SK-N-SH (cell line): Measurements from ENCODE around the gene MXI1. TPM values are rescaled to one million over a fixed set of nuclear protein-coding genes. Genes with fewer than 3 reads are reported as not detected.

Experiments used
- CTCF ChIA-PET: fragments of 300-600, 350-600 bp; formaldehyde crosslinking; extraction: SDS; loops from one replicate; lab custom pipeline; 2021; lab: Yijun Ruan, JAX
- POLR2A ChIA-PET: fragments of 350-600 bp; sonication (Branson Sonifier 250); formaldehyde crosslinking; extraction: SDS; loops from one replicate; lab custom pipeline; 2020; ENCODE audit warnings: antibody characterized with exemption, inconsistent platforms; lab: Yijun Ruan, JAX
- DNase-seq: peaks from one replicate; pipeline ENCODE4 v3.0.0; 2012
- H2AFZ ChIP-seq: fragments of 200-600 bp; sonication (generic); 2 replicates; pipeline ENCODE4 v1.8.1; 2016; ENCODE audit warnings: antibody characterized with exemption, mild to moderate bottlenecking, low read depth
- H3F3A ChIP-seq: fragments of 200-600 bp; sonication (generic); replicated peaks from 2 replicates; pipeline ENCODE3; 2016; ENCODE audit warnings: antibody characterized with exemption, mild to moderate bottlenecking; ENCODE audit not compliant: insufficient read depth
- H3K27ac ChIP-seq, 2 experiments: fragments of 200-500 bp in 1 of 2; fragments of 200-600 bp in 1 of 2; sonication (Bioruptor generic) in 1 of 2; sonication (generic), shearing (Covaris generic) in 1 of 2; 2 replicates each; pipeline versions ENCODE4 v1.5.1 to v1.6.1; 2014 to 2016; ENCODE audit warnings: low read depth in 2 of 2, inconsistent platforms in 1 of 2, low read length in 1 of 2, mild to moderate bottlenecking in 1 of 2, mixed read lengths in 1 of 2
- H3K27me3 ChIP-seq: fragments of 200-600 bp; sonication (generic), shearing (Covaris generic); 2 replicates; pipeline ENCODE4 v1.6.1; 2016; ENCODE audit warnings: mixed run types; ENCODE audit not compliant: insufficient read depth
- H3K36me3 ChIP-seq, 2 experiments: fragments of 200-500 bp in 1 of 2; fragments of 200-600 bp in 1 of 2; sonication (Bioruptor generic) in 1 of 2; sonication (generic) in 1 of 2; replicated peaks in 1 of 2; 2 replicates each; pipeline versions ENCODE3 to v1.5.1; 2014 to 2016; ENCODE audit warnings: low read length in 1 of 2, mild to moderate bottlenecking in 1 of 2; ENCODE audit not compliant: insufficient read depth in 2 of 2, control insufficient read depth in 1 of 2
- H3K4me1 ChIP-seq, 2 experiments: fragments of 200-500 bp in 1 of 2; fragments of 200-600 bp in 1 of 2; sonication (Bioruptor generic) in 1 of 2; sonication (generic), shearing (Covaris generic) in 1 of 2; 2 replicates each; pipeline versions ENCODE4 v1.5.1 to v1.6.1; 2014 to 2016; ENCODE audit warnings: low read depth in 1 of 2, low read length in 1 of 2, mixed run types in 1 of 2; ENCODE audit not compliant: insufficient read depth in 2 of 2, control insufficient read depth in 1 of 2
- H3K4me2 ChIP-seq: fragments of 200-600 bp; sonication (generic), shearing (Covaris generic); 2 replicates; pipeline ENCODE4 v1.6.1; 2017; ENCODE audit warnings: mixed run types
- H3K4me3 ChIP-seq, 2 experiments: fragments of 200-500 bp in 1 of 2; fragments of 200-600 bp in 1 of 2; sonication (Bioruptor generic) in 1 of 2; sonication (generic), shearing (Covaris generic) in 1 of 2; 2 replicates each; pipeline versions ENCODE4 v1.5.1 to v1.8.1; 2014 to 2016; ENCODE audit warnings: low read depth in 2 of 2, inconsistent platforms in 1 of 2, low read length in 1 of 2, mild to moderate bottlenecking in 1 of 2, mixed read lengths in 1 of 2, moderate library complexity in 1 of 2
- H3K79me2 ChIP-seq: fragments of 200-600 bp; sonication (generic); 2 replicates; pipeline ENCODE4 v1.8.1; 2017; ENCODE audit warnings: mild to moderate bottlenecking; ENCODE audit not compliant: insufficient read depth
- H3K9ac ChIP-seq: fragments of 200-600 bp; sonication (generic); 2 replicates; pipeline ENCODE4 v1.6.1; 2017; ENCODE audit warnings: mixed run types
- H3K9me2 ChIP-seq: fragments of 200-600 bp; sonication (generic); 2 replicates; pipeline ENCODE4 v1.6.1; 2017; ENCODE audit warnings: mixed run types
- H3K9me3 ChIP-seq: fragments of 200-600 bp; sonication (generic); 2 replicates; pipeline ENCODE4 v1.6.1; 2017; ENCODE audit warnings: mixed run types, mild to moderate bottlenecking, moderate library complexity
- H4K20me1 ChIP-seq: fragments of 200-600 bp; sonication (generic); 2 replicates; pipeline ENCODE4 v1.6.1; 2017; ENCODE audit warnings: mild to moderate bottlenecking, mixed run types; ENCODE audit not compliant: insufficient read depth
- ELF1 ChIP-seq: IDR thresholded peaks from 2 replicates; pipeline ENCODE4 v1.4.0; 2012
- EP300 ChIP-seq, 2 experiments: IDR thresholded peaks; 2 replicates each; pipeline versions ENCODE4 v1.4.0 to v1.6.1; 2012; ENCODE audit warnings: borderline replicate concordance in 1 of 2, low read depth in 1 of 2, low read length in 1 of 2
- EZH2phosphoT487 ChIP-seq: fragments of 200-600 bp; sonication (generic); IDR thresholded peaks from 2 replicates; pipeline ENCODE4 v1.6.1; 2017; ENCODE audit warnings: low read depth, mixed run types, mild to moderate bottlenecking, antibody characterized with exemption, moderate library complexity, borderline replicate concordance
- JUND ChIP-seq: IDR thresholded peaks from 2 replicates; pipeline ENCODE4 v1.4.0; 2012
- MAX ChIP-seq: IDR thresholded peaks from 2 replicates; pipeline ENCODE4 v1.4.0; 2012; ENCODE audit warnings: low read depth
- NFIC ChIP-seq: IDR thresholded peaks from 2 replicates; pipeline ENCODE4 v1.4.0; 2012; ENCODE audit warnings: borderline replicate concordance
- POLR2AphosphoS5 ChIP-seq: IDR thresholded peaks from 2 replicates; pipeline ENCODE4 v1.6.1; 2012; ENCODE audit warnings: low read depth, low read length
- RAD21 ChIP-seq: IDR thresholded peaks from 2 replicates; pipeline ENCODE4 v1.6.1; 2012; ENCODE audit warnings: mild to moderate bottlenecking, low read length
- SIN3A ChIP-seq: IDR thresholded peaks from 2 replicates; pipeline ENCODE4 v1.6.1; 2012; ENCODE audit warnings: low read depth, mild to moderate bottlenecking, low read length, moderate library complexity, borderline replicate concordance
- TAF1 ChIP-seq: IDR thresholded peaks from 2 replicates; pipeline ENCODE4 v1.6.1; 2012; ENCODE audit warnings: low read depth, mild to moderate bottlenecking, low read length, moderate library complexity, borderline replicate concordance
- TCF12 ChIP-seq: IDR thresholded peaks from 2 replicates; pipeline ENCODE4 v1.4.0; 2012
- TEAD4 ChIP-seq: IDR thresholded peaks from 2 replicates; pipeline ENCODE4 v1.4.0; 2012; ENCODE audit warnings: mild to moderate bottlenecking, borderline replicate concordance; ENCODE audit not compliant: insufficient read depth
- USF1 ChIP-seq: IDR thresholded peaks from 2 replicates; pipeline ENCODE4 v1.4.0; 2012; ENCODE audit warnings: low read depth, borderline replicate concordance
- YY1 ChIP-seq: IDR thresholded peaks from 2 replicates; pipeline ENCODE4 v1.4.0; 2012; ENCODE audit warnings: low read depth, mild to moderate bottlenecking
- WGBS: methylation state at CpG from one replicate; pipeline ENCODE4 v1.1.6; 2017; ENCODE audit warnings: low lambda C conversion rate; 5-methylcytosine and 5-hydroxymethylcytosine counted together
- polyA plus RNA-seq, 3 experiments: library from polyadenylated mRNA; depleted of rRNA; stranded (reverse); fragments of >200 nt; gene quantifications; 2 replicates each; pipeline ENCODE4 v1.2.3, GENCODE V29; 2012
- TF ChIP-seq, protein P1 (sequence below): fragments of 150-350 bp; IDR thresholded peaks from 2 replicates; pipeline ENCODE4 v1.6.1; 2016; ENCODE audit warnings: mild to moderate bottlenecking, low read depth, low read length

MXI1 gene
- polyA plus RNA-seq, 1 of the 3 experiments (the other 2 are of a cell fraction) = 13.8 TPM

GRCh38 chr10:110258542-110258941, 51.1 kb downstream of the MXI1 start:
- ChIA-PET CTCF (interaction anchor here (1.2 to 3.1 kb wide), 2 partner anchors 21 to 22 kb away, joined by 3 to 13 read pairs; no protein-coding TSS in a partner anchor), POLR2A (no interaction called here)
- no peak overlapping the region for H3K27ac ChIP-seq
- H3K4me2 ChIP-seq = no peak overlapping the region
- no peaks in the 10 kb centered on the region for H3K27me3 ChIP-seq
- no peaks in the 10 kb centered on the region for H3F3A ChIP-seq
- H3K9me3 ChIP-seq = no peaks in the 10 kb centered on the region
- H2AFZ ChIP-seq = no peak overlapping the region
- no peak overlapping the region for H3K4me3 ChIP-seq
- no peaks in the 10 kb centered on the region for H3K79me2 ChIP-seq
- TF ChIP-seq, protein P1, sequence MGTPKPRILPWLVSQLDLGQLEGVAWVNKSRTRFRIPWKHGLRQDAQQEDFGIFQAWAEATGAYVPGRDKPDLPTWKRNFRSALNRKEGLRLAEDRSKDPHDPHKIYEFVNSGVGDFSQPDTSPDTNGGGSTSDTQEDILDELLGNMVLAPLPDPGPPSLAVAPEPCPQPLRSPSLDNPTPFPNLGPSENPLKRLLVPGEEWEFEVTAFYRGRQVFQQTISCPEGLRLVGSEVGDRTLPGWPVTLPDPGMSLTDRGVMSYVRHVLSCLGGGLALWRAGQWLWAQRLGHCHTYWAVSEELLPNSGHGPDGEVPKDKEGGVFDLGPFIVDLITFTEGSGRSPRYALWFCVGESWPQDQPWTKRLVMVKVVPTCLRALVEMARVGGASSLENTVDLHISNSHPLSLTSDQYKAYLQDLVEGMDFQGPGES = no peak
- TF ChIP-seq USF1 (no peak), YY1 (no peak), JUND (no peak), EP300 (IDR thresholded peaks at IDR 0.05; ENCODE audit: borderline replicate concordance in 1 of 2, low read depth in 1 of 2, low read length in 1 of 2) (no peak), EZH2phosphoT487 (no peak)
- no peaks in the 10 kb centered on the region; a peak in 1 of 4 replicates for H3K4me1 ChIP-seq
- no peaks in the 10 kb centered on the region for H3K9me2 ChIP-seq
- no peak for DNase-seq
- WGBS = 96% methylated on average over 1 of the region's 1 CpG
- no peak overlapping the region for H3K9ac ChIP-seq
- H3K36me3 ChIP-seq = no peaks in the 10 kb centered on the region
- no peaks in the 10 kb centered on the region for H4K20me1 ChIP-seq

GRCh38 chr10:110259317-110259716, 51.9 kb downstream of the MXI1 start:
- no peak overlapping the region for H3K27ac ChIP-seq
- TF ChIP-seq TCF12 = no peak
- no peak for TF ChIP-seq TEAD4
- no peak for TF ChIP-seq TAF1
- no peak for TF ChIP-seq NFIC
- no peak for TF ChIP-seq SIN3A
- TF ChIP-seq POLR2AphosphoS5 = no peak
- TF ChIP-seq MAX = no peak
- TF ChIP-seq RAD21 = no peak
- no peak for TF ChIP-seq ELF1
- TF ChIP-seq USF1 = no peak
- TF ChIP-seq, all 33 proteins: peak for 0
- ChIA-PET POLR2A (no interaction called here), CTCF (interaction anchor here (1.2 to 3.1 kb wide), 3 partner anchors 20 to 122 kb away, joined by 3 to 13 read pairs (median 3); no protein-coding TSS in a partner anchor)
- no peak for DNase-seq
- Histone ChIP-seq H3K9me3 (no peaks in the 10 kb centered on the region), H2AFZ (no peak overlapping the region), H3K9ac (no peak overlapping the region), H3K79me2 (no peaks in the 10 kb centered on the region), H3F3A (no peaks in the 10 kb centered on the region), H3K4me1 (no peaks in the 10 kb centered on the region; a peak in 1 of 4 replicates), H3K36me3 (no peaks in the 10 kb centered on the region), H3K27me3 (no peaks in the 10 kb centered on the region), H3K4me3 (no peak overlapping the region), H3K9me2 (no peaks in the 10 kb centered on the region), H4K20me1 (no peaks in the 10 kb centered on the region), H3K4me2 (no peak overlapping the region)
